T-helper 1 cell treated with Interleukin-12 subunit alpha and Interleukin-12 subunit beta and Interleukin-4 antibody, amounts not matched to agents 30 μg/mL and 1 μg/mL, for 36 hours (primary cell): ENCODE measurements around the gene CLEC18A.
"Not testable (repeated sequence)": the region's sequence is repeated elsewhere in the genome, so short reads cannot be mapped to it uniquely, and the experiment has no call there.

Source experiments
- H3K27ac Mint-ChIP-seq: one replicate; pipeline ENCODE4 v1.8.0; 2021; ENCODE audit warnings: mild to moderate bottlenecking, mixed read lengths
- H3K27me3 Mint-ChIP-seq: one replicate; pipeline ENCODE4 v1.8.0; 2021; ENCODE audit warnings: low read depth, mixed read lengths
- H3K36me3 Mint-ChIP-seq: one replicate; pipeline ENCODE4 v1.8.0; 2021; ENCODE audit warnings: low read depth, mixed read lengths
- H3K4me1 Mint-ChIP-seq: one replicate; pipeline ENCODE4 v1.8.0; 2021; ENCODE audit warnings: low read depth, mixed read lengths
- H3K4me3 Mint-ChIP-seq: one replicate; pipeline ENCODE4 v1.8.0; 2021; ENCODE audit warnings: mild to moderate bottlenecking, moderate library complexity, mixed read lengths
- H3K9me3 Mint-ChIP-seq: one replicate; pipeline ENCODE4 v1.8.0; 2021; ENCODE audit warnings: mixed read lengths

Gene CLEC18A

GRCh38 chr16:69935740-69936139, 15.4 kb upstream of the CLEC18A start:
- no peaks in the 10 kb centered on the region for H3K4me1 Mint-ChIP-seq
- peaks cover 17% of the 10 kb centered on the region for H3K36me3 Mint-ChIP-seq
- H3K4me3 Mint-ChIP-seq, result no peak overlapping the region
- no peaks in the 10 kb centered on the region for H3K9me3 Mint-ChIP-seq
- H3K27ac Mint-ChIP-seq, result no peak overlapping the region
- no peaks in the 10 kb centered on the region for H3K27me3 Mint-ChIP-seq

- Mint-ChIP-seq H3K27me3 (no peaks in the 10 kb centered on the region), H3K9me3 (no peaks in the 10 kb centered on the region), H3K36me3 (peaks cover 14% of the 10 kb centered on the region), H3K27ac (no peak overlapping the region), H3K4me3 (no peak overlapping the region), H3K4me1 (no peaks in the 10 kb centered on the region)
These were observed 14.9 kb upstream of the CLEC18A start for GRCh38 chr16:69936252-69936651.

DNA sequence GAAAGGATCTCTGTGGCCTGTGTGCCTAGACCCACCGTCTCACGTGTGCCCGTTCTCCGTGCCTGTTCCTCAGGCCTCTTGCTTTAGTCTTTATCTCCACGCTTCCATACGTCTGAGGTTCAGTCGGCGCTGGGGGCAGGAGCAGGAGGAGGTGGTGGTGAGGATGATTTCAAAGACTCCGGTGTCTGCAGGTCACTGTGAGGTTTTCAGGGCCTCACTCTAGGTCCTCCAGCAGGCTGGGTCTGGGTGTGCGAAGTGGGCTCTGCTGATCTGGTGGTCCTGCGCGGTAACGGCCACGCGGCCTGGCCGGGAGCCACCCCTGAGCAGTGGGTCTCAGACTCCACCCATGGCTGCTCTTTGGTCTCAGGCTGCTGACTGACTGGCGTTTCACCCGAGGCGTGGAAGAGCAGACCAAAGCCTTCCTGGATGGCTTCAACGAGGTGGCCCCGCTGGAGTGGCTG, 14.4 kb upstream of the CLEC18A start:
- no peak overlapping the region for H3K4me3 Mint-ChIP-seq
- no peaks in the 10 kb centered on the region for H3K27me3 Mint-ChIP-seq
- H3K27ac Mint-ChIP-seq, result no peak overlapping the region
- H3K9me3 Mint-ChIP-seq, result no peaks in the 10 kb centered on the region
- no peaks in the 10 kb centered on the region for H3K4me1 Mint-ChIP-seq
- peaks cover 12% of the 10 kb centered on the region for H3K36me3 Mint-ChIP-seq

- H3K27me3 Mint-ChIP-seq, result no peaks in the 10 kb centered on the region
- no peaks in the 10 kb centered on the region for H3K4me1 Mint-ChIP-seq
- peaks cover 12% of the 10 kb centered on the region for H3K36me3 Mint-ChIP-seq
- H3K9me3 Mint-ChIP-seq, result no peaks in the 10 kb centered on the region
- H3K4me3 Mint-ChIP-seq, result no peak overlapping the region
- H3K27ac Mint-ChIP-seq, result no peak overlapping the region
These were observed 13.6 kb upstream of the CLEC18A start for GRCh38 chr16:69937465-69937951.

DNA sequence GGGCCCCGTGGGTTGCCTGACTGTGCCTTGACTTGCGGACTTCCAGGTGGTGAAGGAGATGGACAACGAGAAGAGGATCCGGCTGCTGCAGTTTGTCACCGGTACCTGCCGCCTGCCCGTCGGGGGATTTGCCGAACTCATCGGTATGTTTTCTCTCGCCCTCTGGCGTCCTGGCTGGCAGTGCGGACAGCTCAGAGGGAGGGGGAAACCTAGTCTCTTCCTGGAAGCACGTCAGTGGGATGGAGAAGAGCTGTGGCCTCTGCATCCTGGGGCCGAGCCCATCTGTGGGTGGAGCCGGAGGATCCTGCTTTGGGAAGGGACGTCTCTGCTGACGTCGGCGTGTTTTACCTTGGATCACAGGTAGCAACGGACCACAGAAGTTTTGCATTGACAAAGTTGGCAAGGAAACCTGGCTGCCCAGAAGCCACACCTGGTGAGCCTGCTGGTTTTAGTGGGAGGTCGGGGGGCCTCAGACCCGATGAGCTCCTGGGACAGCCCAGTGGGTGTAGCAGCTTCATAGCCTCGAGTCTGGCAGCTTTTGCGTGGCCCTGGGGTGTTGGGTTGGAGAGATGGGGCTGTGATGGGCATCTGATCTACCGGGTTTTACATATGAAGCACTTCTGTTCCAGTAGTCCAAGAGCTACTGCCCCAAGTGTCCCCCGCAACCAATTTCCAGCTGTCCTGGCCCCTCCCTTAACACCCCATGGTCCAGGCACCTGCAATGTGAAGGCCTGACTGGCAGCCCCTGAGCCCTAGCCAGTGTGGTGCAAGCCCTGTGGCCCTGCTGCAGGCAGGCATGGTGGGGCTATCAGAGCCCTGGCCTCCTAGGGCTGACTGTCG, 11.9 kb upstream of the CLEC18A start:
- Mint-ChIP-seq H3K27me3 (no peaks in the 10 kb centered on the region), H3K4me1 (no peaks in the 10 kb centered on the region), H3K36me3 (peaks cover 7% of the 10 kb centered on the region), H3K4me3 (no peak overlapping the region), H3K27ac (no peak overlapping the region), H3K9me3 (no peaks in the 10 kb centered on the region)

DNA sequence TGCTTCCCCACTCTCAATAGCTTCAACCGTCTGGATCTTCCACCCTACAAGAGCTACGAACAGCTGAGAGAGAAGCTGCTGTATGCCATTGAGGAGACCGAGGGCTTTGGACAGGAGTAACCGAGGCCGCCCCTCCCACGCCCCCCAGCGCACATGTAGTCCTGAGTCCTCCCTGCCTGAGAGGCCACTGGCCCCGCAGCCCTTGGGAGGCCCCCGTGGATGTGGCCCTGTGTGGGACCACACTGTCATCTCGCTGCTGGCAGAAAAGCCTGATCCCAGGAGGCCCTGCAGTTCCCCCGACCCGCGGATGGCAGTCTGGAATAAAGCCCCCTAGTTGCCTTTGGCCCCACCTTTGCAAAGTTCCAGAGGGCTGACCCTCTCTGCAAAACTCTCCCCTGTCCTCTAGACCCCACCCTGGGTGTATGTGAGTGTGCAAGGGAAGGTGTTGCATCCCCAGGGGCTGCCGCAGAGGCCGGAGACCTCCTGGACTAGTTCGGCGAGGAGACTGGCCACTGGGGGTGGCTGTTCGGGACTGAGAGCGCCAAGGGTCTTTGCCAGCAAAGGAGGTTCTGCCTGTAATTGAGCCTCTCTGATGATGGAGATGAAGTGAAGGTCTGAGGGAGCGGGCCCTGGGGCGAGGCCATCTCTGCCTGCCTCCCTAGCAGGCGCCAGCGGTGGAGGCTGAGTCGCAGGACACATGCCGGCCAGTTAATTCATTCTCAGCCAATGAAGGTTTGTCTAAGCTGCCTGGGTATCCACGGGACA, 11.1 kb upstream of the CLEC18A start:
- Mint-ChIP-seq H3K36me3 (peaks cover 7% of the 10 kb centered on the region), H3K27ac (no peak overlapping the region), H3K4me3 (no peak overlapping the region), H3K4me1 (no peaks in the 10 kb centered on the region), H3K27me3 (no peaks in the 10 kb centered on the region), H3K9me3 (no peaks in the 10 kb centered on the region)

DNA sequence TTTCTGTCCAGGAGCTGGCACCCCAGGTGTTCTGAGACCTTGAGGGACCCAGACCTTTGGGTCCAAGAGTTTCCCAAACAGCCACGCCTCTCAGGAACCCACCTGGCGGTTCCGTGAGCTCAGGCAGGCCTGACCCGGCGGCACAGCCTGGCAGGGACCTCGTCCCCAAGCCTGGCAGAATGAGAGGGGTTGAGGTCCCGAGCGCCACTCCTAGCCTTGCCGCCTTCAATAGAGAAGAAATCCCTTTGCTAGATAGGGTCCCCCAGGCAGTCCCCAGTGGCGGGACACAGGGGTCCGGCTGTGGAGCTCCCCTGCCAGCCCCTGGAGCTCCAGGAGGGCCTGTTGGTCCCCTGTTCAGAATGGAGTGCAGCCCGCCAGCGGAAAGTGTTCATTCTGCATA, 10.5 kb upstream of the CLEC18A start:
- no peaks in the 10 kb centered on the region for H3K9me3 Mint-ChIP-seq

GRCh38 chr16:69941251-69942098, 9.7 kb upstream of the CLEC18A start:
- H3K4me3 Mint-ChIP-seq, result no peak overlapping the region
- no peaks in the 10 kb centered on the region for H3K27me3 Mint-ChIP-seq
- H3K9me3 Mint-ChIP-seq, result no peaks in the 10 kb centered on the region
- H3K36me3 Mint-ChIP-seq, result peaks cover 2% of the 10 kb centered on the region
- H3K4me1 Mint-ChIP-seq, result no peaks in the 10 kb centered on the region
- H3K27ac Mint-ChIP-seq, result no peak overlapping the region

More for the DNA sequence above, 10.5 kb upstream of the CLEC18A start:
- Mint-ChIP-seq H3K4me1 (no peaks in the 10 kb centered on the region), H3K4me3 (no peak overlapping the region), H3K27me3 (no peaks in the 10 kb centered on the region), H3K27ac (no peak overlapping the region), H3K36me3 (peaks cover 7% of the 10 kb centered on the region)

DNA sequence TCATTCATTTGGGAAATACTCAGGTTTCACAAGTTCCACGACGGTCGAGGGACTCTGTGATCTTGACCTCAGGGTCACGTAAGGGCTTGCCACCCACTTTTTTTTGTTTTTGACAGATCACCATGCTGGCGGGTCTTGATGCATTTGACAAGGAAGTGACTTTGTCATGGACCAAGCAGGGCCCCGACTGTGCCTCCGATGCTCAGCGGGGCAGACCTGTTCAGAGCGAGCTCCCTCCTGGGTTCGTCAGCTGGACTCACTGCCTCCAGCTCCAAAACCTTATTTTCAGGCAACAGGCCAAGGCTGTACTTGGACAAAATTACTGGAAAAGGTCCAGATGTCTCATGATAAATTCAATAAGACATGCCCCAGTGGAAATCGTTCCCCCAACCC, 9.0 kb upstream of the CLEC18A start:
- peaks cover 2% of the 10 kb centered on the region for H3K36me3 Mint-ChIP-seq

GRCh38 chr16:69942627-69943170, 8.4 kb upstream of the CLEC18A start:
- no peaks in the 10 kb centered on the region for H3K4me1 Mint-ChIP-seq
- peaks cover 2% of the 10 kb centered on the region for H3K36me3 Mint-ChIP-seq
- H3K27me3 Mint-ChIP-seq, result no peaks in the 10 kb centered on the region

More for the DNA sequence above, 9.0 kb upstream of the CLEC18A start:
- H3K4me1 Mint-ChIP-seq, result no peaks in the 10 kb centered on the region
- no peak overlapping the region for H3K4me3 Mint-ChIP-seq
- no peak overlapping the region for H3K27ac Mint-ChIP-seq
- no peaks in the 10 kb centered on the region for H3K9me3 Mint-ChIP-seq
- H3K27me3 Mint-ChIP-seq, result no peaks in the 10 kb centered on the region

GRCh38 chr16:69943241-69944036, 7.7 kb upstream of the CLEC18A start:
- not testable (repeated sequence) for H3K27ac Mint-ChIP-seq, H3K36me3 Mint-ChIP-seq, H3K9me3 Mint-ChIP-seq

More at GRCh38 chr16:69942627-69943170, 8.4 kb upstream of the CLEC18A start:
- H3K9me3 Mint-ChIP-seq, result no peaks in the 10 kb centered on the region
- no peak overlapping the region for H3K27ac Mint-ChIP-seq
- H3K4me3 Mint-ChIP-seq, result no peak overlapping the region

GRCh38 chr16:69950411-69950810, 723 bp upstream of the CLEC18A start:
- H3K9me3 Mint-ChIP-seq, H3K4me1 Mint-ChIP-seq, H3K27ac Mint-ChIP-seq, H3K36me3 Mint-ChIP-seq, H3K4me3 Mint-ChIP-seq, H3K27me3 Mint-ChIP-seq: not testable (repeated sequence)

More at GRCh38 chr16:69943241-69944036, 7.7 kb upstream of the CLEC18A start:
- not testable (repeated sequence) for H3K4me1 Mint-ChIP-seq, H3K4me3 Mint-ChIP-seq, H3K27me3 Mint-ChIP-seq

- H3K27me3 Mint-ChIP-seq, H3K4me3 Mint-ChIP-seq, H3K9me3 Mint-ChIP-seq, H3K4me1 Mint-ChIP-seq, H3K36me3 Mint-ChIP-seq, H3K27ac Mint-ChIP-seq: not testable (repeated sequence)
These were observed 518 bp downstream of the CLEC18A start for GRCh38 chr16:69951672-69952031.
